Breast epithelium (tissue), 3 donors: Measurements from ENCODE around the gene ABTB2.

ENCODE experiments used
- POLR2A ChIP-seq: fragments of 450-650 bp; IDR thresholded peaks from one replicate; pipeline ENCODE4 v1.6.1; 2016; ENCODE audit warnings: antibody characterized with exemption, mild to moderate bottlenecking, moderate library complexity
- POLR2AphosphoS5 ChIP-seq, 3 donors: sonication (generic); formaldehyde crosslinking; IDR thresholded peaks; one replicate each; pipeline ENCODE4 v1.6.1; 2017; ENCODE audit warnings: antibody characterized with exemption in 3 of 3
- TF ChIP-seq, protein P1 (sequence below), 3 donors: fragments of 450-650 bp; IDR thresholded peaks; one replicate each; pipeline ENCODE4 v1.5.1; 2016 to 2017; ENCODE audit warnings: antibody characterized with exemption in 3 of 3, mild to moderate bottlenecking in 3 of 3, moderate library complexity in 3 of 3

DNA sequence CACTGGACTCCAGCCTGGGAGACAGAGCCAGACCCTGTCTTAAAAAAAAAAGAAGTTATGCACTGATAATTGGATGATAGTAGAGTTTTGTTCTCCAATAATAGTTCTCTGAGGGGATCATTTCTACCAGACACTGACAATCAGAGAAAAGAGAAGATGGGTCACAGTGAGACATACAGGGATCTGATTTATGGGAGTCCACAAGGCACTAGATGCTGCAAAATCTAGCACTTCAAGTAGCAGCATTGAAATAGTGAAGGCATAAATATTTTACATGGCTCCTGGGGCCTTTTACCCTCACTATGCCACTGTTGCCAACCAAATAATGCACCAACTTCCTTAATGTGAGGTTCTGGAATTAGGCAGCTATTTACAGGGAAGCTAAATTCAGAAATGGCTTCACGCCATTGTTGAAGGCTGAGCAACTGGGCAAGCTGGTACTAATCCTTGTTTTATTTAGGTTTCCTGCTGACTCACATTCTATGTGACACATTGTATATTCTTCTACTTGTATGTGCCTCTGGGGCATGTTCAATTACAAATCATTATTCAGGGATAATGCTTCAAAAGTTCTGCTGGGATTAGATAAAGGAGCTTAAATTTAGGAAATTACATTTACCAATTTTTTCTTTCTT lies 38.2 kb upstream of the ABTB2 start:
- TF ChIP-seq, protein P1, sequence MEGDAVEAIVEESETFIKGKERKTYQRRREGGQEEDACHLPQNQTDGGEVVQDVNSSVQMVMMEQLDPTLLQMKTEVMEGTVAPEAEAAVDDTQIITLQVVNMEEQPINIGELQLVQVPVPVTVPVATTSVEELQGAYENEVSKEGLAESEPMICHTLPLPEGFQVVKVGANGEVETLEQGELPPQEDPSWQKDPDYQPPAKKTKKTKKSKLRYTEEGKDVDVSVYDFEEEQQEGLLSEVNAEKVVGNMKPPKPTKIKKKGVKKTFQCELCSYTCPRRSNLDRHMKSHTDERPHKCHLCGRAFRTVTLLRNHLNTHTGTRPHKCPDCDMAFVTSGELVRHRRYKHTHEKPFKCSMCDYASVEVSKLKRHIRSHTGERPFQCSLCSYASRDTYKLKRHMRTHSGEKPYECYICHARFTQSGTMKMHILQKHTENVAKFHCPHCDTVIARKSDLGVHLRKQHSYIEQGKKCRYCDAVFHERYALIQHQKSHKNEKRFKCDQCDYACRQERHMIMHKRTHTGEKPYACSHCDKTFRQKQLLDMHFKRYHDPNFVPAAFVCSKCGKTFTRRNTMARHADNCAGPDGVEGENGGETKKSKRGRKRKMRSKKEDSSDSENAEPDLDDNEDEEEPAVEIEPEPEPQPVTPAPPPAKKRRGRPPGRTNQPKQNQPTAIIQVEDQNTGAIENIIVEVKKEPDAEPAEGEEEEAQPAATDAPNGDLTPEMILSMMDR (IDR thresholded peaks at IDR 0.05), result no peak
- no peak for TF ChIP-seq POLR2AphosphoS5 (IDR thresholded peaks at IDR 0.05)
- TF ChIP-seq POLR2A, result no peak
